PC-9 (cell line): ENCODE results near the gene RBM4. TPM values are rescaled to one million over a fixed set of nuclear protein-coding genes. Genes with fewer than 3 reads are reported as not detected.
"Not testable (repeated sequence)": the region's sequence is repeated elsewhere in the genome, so short reads cannot be mapped to it uniquely, and the experiment has no call there.

ENCODE experiments used
- BruUV-seq: library from RNA; stranded (reverse); fragments of 400-500 nt; replicated peaks from 2 replicates; lab custom pipeline; 2021; lab: Mats Ljungman, UMichigan
- CTCF ChIA-PET: fragments of 300-600 bp; sonication (Branson Sonifier 250); formaldehyde crosslinking; loops from one replicate; lab custom pipeline; 2022; ENCODE audit warnings: antibody characterized with exemption; lab: Charles Lee
- POLR2A ChIA-PET: fragments of 300-600 bp; sonication (Branson Sonifier 250); formaldehyde crosslinking; loops from one replicate; lab custom pipeline; 2022; ENCODE audit warnings: antibody characterized with exemption; ENCODE audit not compliant: unreplicated experiment; lab: Charles Lee
- DNase-seq, 2 experiments: peaks; one replicate each; pipeline versions ENCODE4 v3.0.0 to v3.0.0-alpha.2; 2015 to 2022; ENCODE audit warnings: mixed read lengths in 1 of 2
- H2AFZ ChIP-seq: fragments of 200-600 bp; sonication (generic); 2 replicates; pipeline ENCODE4 v1.8.1; 2017; ENCODE audit warnings: antibody characterized with exemption
- H3F3A ChIP-seq: fragments of 200-600 bp; sonication (generic); 2 replicates; pipeline ENCODE4 v1.8.1; 2017; ENCODE audit warnings: antibody characterized with exemption, mild to moderate bottlenecking, low read depth; ENCODE audit not compliant: insufficient read depth
- H3K27ac ChIP-seq: fragments of 200-600 bp; sonication (generic); 2 replicates; pipeline ENCODE4 v1.6.1; 2016; ENCODE audit warnings: mixed run types
- H3K27me3 ChIP-seq: fragments of 200-600 bp; sonication (generic); 2 replicates; pipeline ENCODE4 v1.6.1; 2016; ENCODE audit warnings: low read depth, mixed run types; ENCODE audit not compliant: insufficient read depth
- H3K36me3 ChIP-seq: fragments of 200-600 bp; sonication (generic); 2 replicates; pipeline ENCODE4 v1.6.1; 2016; ENCODE audit warnings: low read depth, mixed run types
- H3K4me1 ChIP-seq: fragments of 200-600 bp; sonication (generic); replicated peaks from 2 replicates; pipeline ENCODE4 v1.6.1; 2016; ENCODE audit warnings: mixed run types; ENCODE audit not compliant: insufficient read depth
- H3K4me2 ChIP-seq: fragments of 200-600 bp; sonication (generic); 2 replicates; pipeline ENCODE4 v1.6.1; 2017; ENCODE audit warnings: mixed run types
- H3K4me3 ChIP-seq: fragments of 200-600 bp; sonication (generic); 2 replicates; pipeline ENCODE4 v1.6.1; 2016; ENCODE audit warnings: mixed run types
- H3K79me2 ChIP-seq: fragments of 200-600 bp; sonication (generic); 2 replicates; pipeline ENCODE4 v1.6.1; 2017; ENCODE audit warnings: low read depth, mixed run types
- H3K9me2 ChIP-seq: fragments of 200-600 bp; sonication (generic); 2 replicates; pipeline ENCODE4 v1.8.1; 2017; ENCODE audit warnings: mild to moderate bottlenecking; ENCODE audit not compliant: insufficient read depth
- H3K9me3 ChIP-seq: fragments of 200-600 bp; sonication (generic); 2 replicates; pipeline ENCODE4 v1.8.1; 2016; ENCODE audit warnings: low read depth; ENCODE audit not compliant: insufficient read depth
- H4K20me1 ChIP-seq: fragments of 200-600 bp; sonication (generic); 2 replicates; pipeline ENCODE4 v1.8.1; 2017; ENCODE audit not compliant: insufficient read depth
- EZH2 ChIP-seq: fragments of 200-600 bp; sonication (generic); IDR thresholded peaks from 2 replicates; pipeline ENCODE4 v1.8.0; 2017; ENCODE audit warnings: antibody characterized with exemption, low read depth
- intact Hi-C: fragments of 100-400 bp; cut with micrococcal nuclease; formaldehyde crosslinking; loops from one replicate; pipeline ENCODE4 v1.10.0; 2022; ENCODE audit not compliant: unreplicated experiment
- total RNA-seq: library from RNA; stranded (reverse); gene quantifications from 2 replicates; pipeline ENCODE4 v1.2.3, GENCODE V29; 2021
- TF ChIP-seq, protein P1 (sequence below): fragments of 200-600 bp; sonication (generic); conservative IDR thresholded peaks from 2 replicates; pipeline ENCODE4 v1.6.1; 2017; ENCODE audit warnings: mixed run types, antibody characterized with exemption, mild to moderate bottlenecking, moderate library complexity

RBM4 gene
- total RNA-seq, 1 experiment from 2014 or later, result 140 TPM

DNA sequence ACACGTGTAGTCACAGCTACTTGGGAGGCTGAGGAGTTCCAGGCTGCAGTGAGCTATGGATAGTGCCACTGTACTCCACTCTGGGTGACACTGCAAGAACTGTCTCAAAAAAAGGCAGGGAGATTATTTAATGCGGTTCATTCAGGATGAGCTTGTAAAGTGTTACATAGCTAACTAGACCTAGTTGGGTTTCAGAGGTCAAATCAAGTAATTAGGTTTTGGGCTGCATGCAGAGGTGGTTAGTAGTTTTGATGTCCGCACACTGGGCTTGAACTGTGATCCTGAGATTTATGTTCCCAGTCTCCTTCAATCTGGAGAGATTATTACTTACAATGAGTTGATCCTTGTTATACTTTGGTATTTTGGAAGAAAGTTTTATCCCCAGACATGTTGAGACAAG lies 2.1 kb upstream of the RBM4 start:
- H3K27ac ChIP-seq, result no peak overlapping the region
- no TSS peak for BruUV-seq
- CTCF ChIA-PET, result interaction anchor here (0.7 kb wide), 1 partner anchor 869 kb away, joined by 4 read pairs; the partner anchor contains the start of gene PITPNM1

DNA sequence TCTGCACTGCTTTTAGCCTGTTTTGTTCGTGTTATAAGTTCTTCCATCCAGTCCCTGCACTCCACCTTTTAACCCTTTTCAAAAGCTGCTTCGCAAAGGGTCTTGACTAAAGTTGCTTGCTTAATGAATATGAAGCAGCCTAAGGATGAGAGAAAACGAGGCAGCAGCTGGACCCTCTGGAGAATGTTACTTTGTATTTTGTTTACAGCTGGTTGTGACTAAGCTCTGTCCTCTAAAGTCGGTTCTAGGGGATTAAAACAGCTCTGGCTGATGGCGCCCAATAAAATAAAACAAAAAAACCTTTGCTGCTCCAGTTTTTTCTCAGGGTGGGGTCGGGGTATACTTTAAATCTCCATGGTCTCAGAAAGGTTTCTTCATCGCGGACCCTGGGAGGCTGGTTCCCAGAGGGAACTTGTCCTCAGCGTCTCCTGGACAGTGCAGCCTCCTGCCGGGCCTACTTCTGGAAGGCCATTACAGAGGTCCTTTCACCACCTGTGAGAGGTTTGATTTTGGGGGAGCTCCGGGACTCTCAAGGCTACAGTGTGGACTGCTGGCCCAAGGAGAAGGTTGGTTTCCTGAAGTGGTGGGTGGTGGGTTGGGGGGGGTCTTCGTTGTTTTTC lies 836 bp upstream of the RBM4 start:
- Histone ChIP-seq H3K4me3 (peak overlapping the region; percentile 92), H3K9me2 (no peaks in the 10 kb centered on the region), H3K36me3 (peaks cover 29% of the 10 kb centered on the region), H3K79me2 (peaks cover 96% of the 10 kb centered on the region), H2AFZ (peak overlapping the region; percentile 66), H3F3A (peaks cover 73% of the 10 kb centered on the region), H3K4me2 (peak overlapping the region; percentile 82), H3K9me3 (no peaks in the 10 kb centered on the region), H3K27me3 (no peaks in the 10 kb centered on the region), H3K4me1 (peaks cover 37% of the 10 kb centered on the region), H4K20me1 (peaks cover 56% of the 10 kb centered on the region), H3K27ac (peak overlapping the region; percentile 43)
- TSS peak; percentile 97 for BruUV-seq
- ChIA-PET POLR2A (interaction anchor here (0.5 to 2.1 kb wide), 8 partner anchors 13 to 742 kb away, joined by 5 to 18 read pairs (median 8); partner anchors contain the start of genes RBM14 and RCE1), CTCF (interaction anchor here (0.6 to 1.4 kb wide), 4 partner anchors 40 to 492 kb away, joined by 3 read pairs; partner anchors contain the start of genes MRPL11 and RBM4B)
- TF ChIP-seq, protein P1, sequence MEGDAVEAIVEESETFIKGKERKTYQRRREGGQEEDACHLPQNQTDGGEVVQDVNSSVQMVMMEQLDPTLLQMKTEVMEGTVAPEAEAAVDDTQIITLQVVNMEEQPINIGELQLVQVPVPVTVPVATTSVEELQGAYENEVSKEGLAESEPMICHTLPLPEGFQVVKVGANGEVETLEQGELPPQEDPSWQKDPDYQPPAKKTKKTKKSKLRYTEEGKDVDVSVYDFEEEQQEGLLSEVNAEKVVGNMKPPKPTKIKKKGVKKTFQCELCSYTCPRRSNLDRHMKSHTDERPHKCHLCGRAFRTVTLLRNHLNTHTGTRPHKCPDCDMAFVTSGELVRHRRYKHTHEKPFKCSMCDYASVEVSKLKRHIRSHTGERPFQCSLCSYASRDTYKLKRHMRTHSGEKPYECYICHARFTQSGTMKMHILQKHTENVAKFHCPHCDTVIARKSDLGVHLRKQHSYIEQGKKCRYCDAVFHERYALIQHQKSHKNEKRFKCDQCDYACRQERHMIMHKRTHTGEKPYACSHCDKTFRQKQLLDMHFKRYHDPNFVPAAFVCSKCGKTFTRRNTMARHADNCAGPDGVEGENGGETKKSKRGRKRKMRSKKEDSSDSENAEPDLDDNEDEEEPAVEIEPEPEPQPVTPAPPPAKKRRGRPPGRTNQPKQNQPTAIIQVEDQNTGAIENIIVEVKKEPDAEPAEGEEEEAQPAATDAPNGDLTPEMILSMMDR, result no peak
- no peak for TF ChIP-seq EZH2
- peak in 1 of 2 experiments; percentile 12 for DNase-seq
- intact Hi-C loops, result loop anchor here (1.0 kb wide), 1 partner anchor 21 kb away; the partner anchor contains the start of gene RBM14

More for the DNA sequence above, 2.1 kb upstream of the RBM4 start:
- no peaks in the 10 kb centered on the region for H3K27me3 ChIP-seq
- POLR2A ChIA-PET, result no interaction called here
- no peak for DNase-seq
- no peak overlapping the region for H2AFZ ChIP-seq
- no peak for TF ChIP-seq EZH2
- TF ChIP-seq, protein P1, result no peak
- H4K20me1 ChIP-seq, result peaks cover 56% of the 10 kb centered on the region
- H3K9me2 ChIP-seq, result no peaks in the 10 kb centered on the region
- no peaks in the 10 kb centered on the region for H3K9me3 ChIP-seq
- peaks cover 25% of the 10 kb centered on the region for H3K4me1 ChIP-seq
- H3F3A ChIP-seq, result peaks cover 65% of the 10 kb centered on the region
- no peak overlapping the region for H3K4me2 ChIP-seq
- no peak overlapping the region for H3K4me3 ChIP-seq
- H3K79me2 ChIP-seq, result peaks cover 96% of the 10 kb centered on the region
- peaks cover 17% of the 10 kb centered on the region for H3K36me3 ChIP-seq
- intact Hi-C loops, result no loop called here

DNA sequence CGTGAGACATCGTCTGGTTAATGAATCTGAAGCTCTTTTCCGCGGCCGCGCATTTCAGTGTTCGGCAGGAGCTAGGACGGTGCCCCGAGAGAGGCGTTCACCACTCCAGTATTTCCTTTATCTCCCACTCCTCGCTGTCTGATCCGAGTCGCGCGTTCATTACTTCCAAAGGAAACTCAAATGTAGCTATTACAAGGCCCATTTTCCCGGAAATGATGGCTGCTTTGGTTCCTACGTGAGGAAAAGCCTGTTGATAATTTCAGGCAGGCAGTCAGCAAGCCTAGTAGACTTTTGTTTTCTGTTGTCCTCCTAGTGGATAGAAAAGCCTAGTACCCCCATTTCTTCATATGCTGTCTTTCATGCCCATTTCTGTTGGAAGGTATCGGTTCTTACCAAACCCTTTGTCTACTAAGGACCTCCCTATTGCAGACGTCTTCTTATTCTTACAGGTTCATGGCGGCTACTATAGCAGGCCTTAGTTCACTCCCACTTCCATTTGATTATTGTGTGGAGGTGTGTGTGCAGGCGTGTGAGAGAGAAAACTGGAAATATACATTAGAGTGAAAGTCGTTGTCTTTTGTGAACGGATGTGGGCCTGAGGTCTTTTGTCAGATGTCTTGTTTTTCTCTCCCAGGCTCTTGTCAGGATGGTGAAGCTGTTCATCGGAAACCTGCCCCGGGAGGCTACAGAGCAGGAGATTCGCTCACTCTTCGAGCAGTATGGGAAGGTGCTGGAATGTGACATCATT lies 737 bp downstream of the RBM4 start:
- POLR2A ChIA-PET, result interaction anchor here (0.6 to 2.1 kb wide), 3 partner anchors 23 to 113 kb away, joined by 4 to 18 read pairs (median 16); partner anchors contain the start of gene RBM14
- no peaks in the 10 kb centered on the region for H3K27me3 ChIP-seq
- no peaks in the 10 kb centered on the region for H3K9me2 ChIP-seq
- peaks cover 56% of the 10 kb centered on the region for H4K20me1 ChIP-seq
- DNase-seq, result no peak
- peak overlapping the region; percentile 68 for H2AFZ ChIP-seq
- TSS peak; percentile 63 for BruUV-seq
- peak overlapping the region; percentile 92 for H3K4me3 ChIP-seq
- H3K79me2 ChIP-seq, result peaks cover 96% of the 10 kb centered on the region
- intact Hi-C loops, result no loop called here
- peaks cover 65% of the 10 kb centered on the region for H3F3A ChIP-seq
- peak overlapping the region; percentile 87 for H3K4me2 ChIP-seq
- H3K9me3 ChIP-seq, result no peaks in the 10 kb centered on the region
- H3K4me1 ChIP-seq, result peaks cover 38% of the 10 kb centered on the region
- no peak for TF ChIP-seq EZH2
- TF ChIP-seq, protein P1, result no peak
- H3K27ac ChIP-seq, result peak overlapping the region; percentile 68
- H3K36me3 ChIP-seq, result peaks cover 43% of the 10 kb centered on the region
- CTCF ChIA-PET, result interaction anchor here (0.7 to 1.4 kb wide), 2 partner anchors 87 to 201 kb away, joined by 3 to 20 read pairs; partner anchors contain the start of gene MRPL11

DNA sequence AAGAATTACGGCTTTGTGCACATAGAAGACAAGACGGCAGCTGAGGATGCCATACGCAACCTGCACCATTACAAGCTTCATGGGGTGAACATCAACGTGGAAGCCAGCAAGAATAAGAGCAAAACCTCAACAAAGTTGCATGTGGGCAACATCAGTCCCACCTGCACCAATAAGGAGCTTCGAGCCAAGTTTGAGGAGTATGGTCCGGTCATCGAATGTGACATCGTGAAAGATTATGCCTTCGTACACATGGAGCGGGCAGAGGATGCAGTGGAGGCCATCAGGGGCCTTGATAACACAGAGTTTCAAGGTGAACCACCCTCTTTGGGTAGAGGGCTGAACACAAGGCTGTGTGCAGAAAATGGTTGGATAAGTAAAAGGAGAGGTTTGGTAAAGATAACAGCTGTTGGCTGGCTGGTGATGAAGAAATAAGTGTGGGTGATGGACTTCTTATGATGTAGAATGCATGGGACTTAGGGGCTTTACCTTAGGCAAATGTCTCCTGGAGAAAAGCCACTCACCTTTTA lies 1.4 kb downstream of the RBM4 start:
- H3K27me3 ChIP-seq, POLR2A ChIA-PET, BruUV-seq, H3K9me2 ChIP-seq, DNase-seq, H3K27ac ChIP-seq, intact Hi-C loops, H2AFZ ChIP-seq, H3K9me3 ChIP-seq: not testable (repeated sequence)
- peaks cover 49% of the 10 kb centered on the region for H3K36me3 ChIP-seq
- peak overlapping the region; percentile 92; the same call in 1 of the 2 replicates for H3K4me3 ChIP-seq
- peaks cover 65% of the 10 kb centered on the region for H3F3A ChIP-seq
- CTCF ChIA-PET, result interaction anchor here (0.5 kb wide), 1 partner anchor 698 kb away, joined by 4 read pairs; no protein-coding TSS in a partner anchor
- H4K20me1 ChIP-seq, result peaks cover 59% of the 10 kb centered on the region
- peaks cover 38% of the 10 kb centered on the region for H3K4me1 ChIP-seq
- peak overlapping the region; percentile 87 for H3K4me2 ChIP-seq
- peaks cover 96% of the 10 kb centered on the region for H3K79me2 ChIP-seq
